HG03571 (cell line): Measurements from ENCODE around the gene SYCE3.
"Not testable (repeated sequence)": the region's sequence is repeated elsewhere in the genome, so short reads cannot be mapped to it uniquely, and the experiment has no call there.

Experiments
- ATAC-seq: cut with Tn5 transposase; IDR thresholded peaks from one replicate; pipeline ENCODE4 v1.9.1; 2021; ENCODE audit not compliant: unreplicated experiment

The SYCE3 gene

DNA sequence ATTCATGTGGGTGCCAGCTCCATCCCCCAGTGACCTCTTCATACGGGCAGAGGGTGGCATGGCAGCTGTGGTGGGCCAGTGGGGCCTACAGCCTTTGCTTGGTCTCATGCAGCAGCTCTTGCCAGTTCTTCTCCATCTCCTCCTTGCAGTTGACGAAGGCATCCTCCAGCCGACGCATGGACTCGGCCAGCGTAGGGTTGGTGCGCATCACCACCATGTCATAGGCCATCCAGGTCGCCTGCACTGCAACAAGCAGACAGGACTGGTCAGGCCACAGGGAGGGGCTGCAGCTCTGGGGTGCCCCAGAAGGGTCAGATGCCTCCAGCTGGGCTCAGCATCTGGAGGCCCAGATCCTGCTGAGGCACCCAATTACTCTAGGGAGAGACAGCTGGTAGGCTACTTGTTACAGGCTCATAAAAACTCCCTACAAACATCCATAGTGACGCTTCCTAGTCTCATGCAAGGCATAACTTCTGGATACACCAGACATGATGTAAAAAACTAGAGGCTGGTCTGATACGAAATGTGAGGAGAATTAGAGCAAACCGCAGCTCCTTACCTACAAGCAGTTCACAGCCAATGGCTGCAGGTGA, 11.5 kb downstream of the SYCE3 start:
- ATAC-seq = no peak

GRCh38 chr22:50550395-50550794, 12.3 kb downstream of the SYCE3 start:
- no peak for ATAC-seq

DNA sequence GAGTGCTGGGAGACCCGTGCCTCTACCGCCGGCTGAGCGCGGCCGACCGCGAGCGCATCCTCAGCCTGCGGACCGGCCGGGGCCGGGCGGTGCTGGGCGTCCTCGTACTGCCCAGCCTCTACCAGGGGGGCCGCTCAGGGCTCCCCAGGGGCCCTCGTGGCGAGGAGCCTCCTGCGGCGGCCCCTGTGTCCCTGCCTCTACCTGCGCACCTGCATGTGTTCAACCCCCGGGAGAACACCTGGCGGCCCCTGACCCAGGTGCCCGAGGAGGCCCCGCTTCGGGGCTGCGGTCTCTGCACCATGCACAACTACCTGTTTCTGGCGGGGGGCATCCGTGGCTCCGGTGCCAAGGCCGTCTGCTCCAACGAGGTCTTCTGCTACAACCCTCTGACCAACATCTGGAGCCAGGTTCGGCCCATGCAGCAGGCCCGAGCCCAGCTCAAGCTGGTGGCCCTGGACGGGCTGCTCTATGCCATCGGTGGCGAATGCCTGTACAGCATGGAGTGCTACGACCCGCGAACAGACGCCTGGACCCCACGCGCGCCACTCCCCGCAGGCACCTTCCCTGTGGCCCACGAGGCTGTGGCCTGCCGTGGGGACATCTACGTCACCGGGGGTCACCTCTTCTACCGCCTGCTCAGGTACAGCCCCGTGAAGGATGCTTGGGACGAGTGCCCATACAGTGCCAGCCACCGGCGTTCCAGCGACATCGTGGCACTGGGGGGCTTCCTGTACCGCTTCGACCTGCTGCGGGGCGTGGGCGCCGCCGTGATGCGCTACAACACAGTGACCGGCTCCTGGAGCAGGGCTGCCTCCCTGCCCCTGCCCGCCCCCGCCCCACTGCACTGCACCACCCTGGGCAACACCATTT, 13.6 kb downstream of the SYCE3 start:
- no peak for ATAC-seq

GRCh38 chr22:50548040-50548920, 14.4 kb downstream of the SYCE3 start:
- ATAC-seq = no peak

GRCh38 chr22:50547263-50547985, 15.3 kb downstream of the SYCE3 start:
- ATAC-seq = no peak

DNA sequence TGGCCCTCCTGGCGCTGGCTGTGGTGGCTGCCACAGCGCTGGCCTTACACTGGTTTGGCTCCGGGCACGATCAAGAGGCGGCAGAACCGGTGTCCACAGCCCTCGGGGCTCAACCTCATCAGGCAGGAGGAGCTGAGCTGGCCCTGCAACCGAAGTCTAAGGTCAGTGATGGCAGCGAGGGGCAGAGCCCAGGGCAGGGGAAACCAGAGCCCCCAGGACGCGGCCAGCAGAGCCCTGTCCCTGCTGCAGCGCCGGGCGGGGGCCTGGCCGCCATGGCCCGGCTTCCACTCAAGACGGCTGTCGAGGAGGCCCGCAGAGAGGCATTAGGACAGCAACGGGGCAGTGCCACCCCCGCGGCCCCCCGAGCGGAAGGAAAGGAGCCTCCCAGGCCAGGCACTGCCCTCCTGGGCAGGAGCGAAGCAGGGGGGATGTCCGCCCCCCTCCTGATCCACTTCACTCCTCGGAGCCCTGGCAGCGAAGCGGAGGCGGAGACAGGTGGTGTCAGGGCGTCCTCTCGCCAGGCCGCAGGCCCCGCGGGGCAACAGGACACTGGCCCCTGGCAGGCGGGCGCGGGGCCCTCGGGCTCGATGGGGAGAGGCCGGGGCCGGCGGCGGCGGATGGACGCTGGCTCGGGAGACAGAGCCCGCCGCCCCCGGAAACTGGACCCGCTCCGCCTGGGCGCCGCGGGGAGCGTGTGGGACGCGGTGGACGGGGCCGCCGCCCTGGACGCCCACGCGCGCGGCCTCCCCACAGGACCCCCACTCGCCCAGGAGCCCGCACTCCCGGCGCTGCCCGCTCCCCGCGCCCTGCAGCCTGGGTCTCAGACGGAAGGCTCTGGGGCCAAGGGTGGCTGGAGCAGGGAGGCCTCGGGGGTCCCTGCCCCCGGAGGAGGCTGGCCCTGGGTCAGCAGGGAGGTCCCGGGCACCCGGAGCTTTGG, 16.1 kb downstream of the SYCE3 start:
- no peak for ATAC-seq

DNA sequence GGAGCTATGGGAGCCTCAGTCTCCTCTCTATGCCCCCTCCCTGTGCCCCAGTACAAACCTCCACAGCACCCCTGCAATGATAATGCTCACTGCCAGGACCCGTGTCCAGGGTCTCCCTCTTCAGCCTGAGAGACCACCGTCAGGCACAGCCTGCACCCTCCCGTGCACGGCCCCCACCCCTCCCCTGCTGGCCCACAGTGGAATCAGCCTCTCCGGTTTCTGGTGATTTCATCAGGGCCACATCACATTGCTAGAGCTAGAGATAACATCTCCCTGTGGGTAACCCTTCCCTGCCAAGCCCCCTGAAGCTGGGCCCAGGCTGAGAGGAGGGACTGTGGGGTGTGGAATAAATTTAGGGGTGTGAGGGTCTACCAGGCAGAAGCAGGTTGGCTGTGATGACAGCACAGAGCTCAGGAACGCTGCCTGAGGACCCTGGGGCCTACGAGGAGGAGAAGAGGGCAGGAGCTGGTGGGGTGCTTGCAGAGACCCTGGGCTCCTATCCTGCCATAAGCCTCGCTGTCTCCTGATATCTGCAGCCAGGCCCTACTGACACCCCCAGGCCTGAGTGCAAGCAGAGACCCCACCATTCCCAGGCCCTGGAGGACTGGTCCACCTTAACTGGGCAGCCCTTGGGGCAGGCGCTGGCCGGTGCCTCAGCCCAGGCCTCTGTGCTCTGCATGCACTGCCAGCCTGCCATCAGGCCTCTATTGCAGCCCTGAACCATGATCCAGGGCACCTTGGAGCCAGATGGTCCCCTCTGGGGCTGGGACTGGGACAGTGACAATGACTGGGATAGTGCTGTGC, 17.0 kb downstream of the SYCE3 start, which contains the start of gene KLHDC7B:
Gene KLHDC7B, plus strand, starts transcription at position 378 of the 804 bp plus-strand sequence. Its CDS starts 345 bp downstream, at position 723.
- no peak for ATAC-seq

GRCh38 chr22:50544746-50545253, 17.9 kb downstream of the SYCE3 start:
- ATAC-seq = no peak

DNA sequence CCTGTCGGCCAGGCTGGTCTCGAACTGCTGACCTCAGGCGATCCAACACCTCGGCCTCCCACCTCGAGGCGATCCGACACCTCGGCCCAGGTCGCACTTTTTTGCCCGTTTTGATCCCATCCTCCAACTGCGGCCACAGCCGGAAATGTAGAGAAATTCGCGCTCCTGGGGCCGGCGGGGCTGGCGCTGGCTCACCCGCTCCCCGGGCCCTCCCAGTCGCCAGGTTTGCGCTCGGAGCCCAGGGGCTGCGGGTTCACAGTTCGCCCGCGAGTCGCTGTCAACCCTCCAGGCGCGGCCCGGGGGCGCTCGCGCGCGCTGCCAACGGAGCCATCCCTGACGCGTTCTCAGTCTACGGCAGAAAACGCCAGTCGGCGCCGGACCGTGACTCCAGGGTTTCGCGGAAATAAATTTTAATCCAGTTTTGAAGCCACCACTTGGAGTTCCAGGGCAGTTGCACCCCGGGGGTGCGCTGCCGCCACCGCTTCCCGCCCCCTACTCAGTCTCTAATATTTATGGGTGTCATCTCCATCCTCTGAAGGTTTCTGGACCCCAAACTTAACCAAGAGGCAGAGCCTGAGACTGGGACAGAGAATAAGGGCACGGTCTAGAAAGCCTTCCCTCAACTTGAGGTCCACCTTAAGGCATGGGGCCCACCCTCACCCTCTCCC, 18.5 kb downstream of the SYCE3 start:
- no peak for ATAC-seq

GRCh38 chr22:50542416-50542927, 20.2 kb downstream of the SYCE3 start:
- no peak for ATAC-seq

GRCh38 chr22:50541667-50542026, 21.1 kb downstream of the SYCE3 start:
- ATAC-seq = not testable (repeated sequence)

DNA sequence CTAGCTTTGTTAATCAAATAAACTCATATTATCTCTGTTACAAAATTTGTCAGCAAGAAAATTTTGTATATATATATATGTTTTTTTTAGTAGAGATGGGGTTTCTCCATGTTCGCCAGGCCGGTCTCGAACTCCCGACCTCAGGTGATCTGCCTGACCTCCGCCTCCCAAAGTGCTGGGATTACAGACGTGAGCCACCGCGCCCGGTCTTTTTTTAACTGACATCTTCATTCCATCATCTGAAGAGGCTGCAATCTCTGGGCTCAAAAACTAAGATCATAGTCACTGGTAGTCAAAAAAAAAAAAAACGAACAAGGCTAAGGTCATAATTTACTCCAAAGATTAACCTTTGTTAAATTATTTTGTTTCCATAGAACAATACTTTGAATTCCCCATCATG, 22.3 kb downstream of the SYCE3 start:
- ATAC-seq = no peak

DNA sequence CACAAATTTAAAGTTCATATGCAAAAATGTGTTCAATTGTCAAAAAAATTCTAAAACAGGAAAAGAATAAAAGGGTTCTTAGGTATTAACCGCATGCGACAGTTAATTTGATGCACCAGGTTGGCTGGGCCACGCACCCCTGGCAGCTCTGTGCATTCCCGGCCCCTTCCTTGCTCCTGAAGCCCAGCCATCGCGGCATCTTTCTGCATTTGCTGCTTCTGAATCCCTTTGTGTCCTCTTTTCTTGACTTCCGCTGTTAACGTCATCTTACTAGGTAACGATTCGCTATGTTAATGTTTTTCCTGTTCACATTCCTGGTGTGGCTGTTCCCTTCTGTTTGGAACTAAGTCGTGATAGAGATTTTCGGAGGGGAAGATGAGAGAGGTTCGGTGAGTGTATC, 25.0 kb downstream of the SYCE3 start:
- no peak for ATAC-seq

- ATAC-seq = no peak
Observed at GRCh38 chr22:50536226-50536625, 26.5 kb downstream of the SYCE3 start.

DNA sequence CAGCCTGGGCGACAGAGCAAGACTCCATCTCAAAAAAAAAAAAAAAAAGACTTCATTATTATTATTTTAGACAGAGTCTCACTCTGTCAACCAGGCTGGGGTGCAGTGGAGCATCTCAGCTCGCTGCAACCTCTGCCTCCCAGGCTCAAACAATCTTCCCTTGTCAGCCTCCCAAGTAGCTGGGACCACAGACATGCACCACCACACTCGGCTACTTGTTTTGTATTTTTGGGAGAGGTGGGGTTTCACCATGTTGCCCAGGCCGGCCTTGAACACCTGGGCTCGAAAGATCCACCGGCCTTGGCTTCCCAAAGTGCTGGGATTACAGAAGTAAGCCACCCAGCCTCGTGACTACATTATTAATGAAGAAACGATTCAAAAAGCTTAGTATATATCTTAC, 27.6 kb downstream of the SYCE3 start:
- ATAC-seq = no peak

DNA sequence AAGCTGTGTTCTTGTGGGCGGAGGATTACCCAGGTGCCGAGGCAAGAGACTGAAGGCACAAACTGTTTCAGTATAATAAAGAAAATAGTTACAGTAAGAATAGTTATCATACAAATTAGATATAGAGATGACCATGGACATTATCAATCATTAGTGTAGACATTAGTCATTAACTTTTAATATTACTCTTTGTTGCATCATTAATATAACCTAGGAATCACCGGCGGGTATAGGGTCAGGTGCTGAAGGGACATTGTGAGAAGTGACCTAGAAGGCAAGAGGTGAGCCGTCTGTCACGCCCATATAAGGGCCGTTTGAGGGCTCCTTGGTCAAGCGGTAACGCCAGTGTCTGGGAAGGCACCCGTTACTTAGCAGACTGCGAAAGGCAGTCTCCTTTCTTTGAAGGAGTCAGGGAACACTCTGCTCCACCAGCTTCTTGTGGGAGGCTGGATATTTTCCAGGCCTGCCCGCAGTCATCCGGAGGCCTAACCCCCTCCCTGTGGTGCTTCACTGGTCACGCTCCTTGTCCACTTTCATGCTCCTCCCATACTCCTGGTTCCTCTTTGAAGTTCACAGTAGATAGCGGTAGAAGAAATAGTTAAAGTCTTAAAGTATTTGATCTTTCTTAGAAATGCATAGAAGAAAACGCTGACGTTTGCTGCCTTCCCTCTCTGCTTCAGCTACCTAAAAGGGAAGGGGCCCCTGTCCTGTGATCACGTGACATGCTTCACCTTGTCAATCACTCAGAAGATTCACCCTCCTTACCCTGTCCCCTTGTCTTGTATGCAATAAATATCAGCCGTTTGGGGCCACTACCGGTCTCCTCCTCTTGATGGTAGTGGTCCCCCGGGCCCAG, 28.6 kb downstream of the SYCE3 start:
- not testable (repeated sequence) for ATAC-seq
